HepG2 (cell line): ENCODE results near the gene BTD. TPM values are rescaled to one million over a fixed set of nuclear protein-coding genes. Genes with fewer than 3 reads are reported as not detected.

Source experiments
- CBX1 ChIP-seq: IDR thresholded peaks from one replicate; pipeline ENCODE4 v1.6.1; 2016; ENCODE audit warnings: antibody characterized with exemption, low read depth
- CBX5 ChIP-seq: sonication (generic); formaldehyde crosslinking; IDR thresholded peaks from 2 replicates; pipeline ENCODE4 v1.4.0; 2020; ENCODE audit warnings: missing genetic modification reagents, borderline replicate concordance
- DNMT1 ChIP-seq: sonication (generic); formaldehyde crosslinking; IDR thresholded peaks from 2 replicates; pipeline ENCODE4 v1.5.1; 2020; ENCODE audit warnings: mild to moderate bottlenecking, missing genetic modification reagents
- HCFC1 ChIP-seq: fragments of 150-350 bp; IDR thresholded peaks from 2 replicates; pipeline ENCODE4 v1.6.1; 2014; ENCODE audit warnings: low read depth, low read length
- JUNB ChIP-seq: sonication (generic); formaldehyde crosslinking; IDR thresholded peaks from 2 replicates; pipeline ENCODE4 v1.8.0; 2022; ENCODE audit warnings: missing genetic modification reagents, mild to moderate bottlenecking, borderline replicate concordance
- KLF13 ChIP-seq: sonication (generic); formaldehyde crosslinking; IDR thresholded peaks from 2 replicates; pipeline ENCODE4 v1.4.0; 2020; ENCODE audit warnings: mild to moderate bottlenecking, missing genetic modification reagents
- NR2C2 ChIP-seq: sonication (generic); formaldehyde crosslinking; IDR thresholded peaks from 2 replicates; pipeline ENCODE4 v1.4.0; 2020; ENCODE audit warnings: missing genetic modification reagents, mild to moderate bottlenecking, moderate library complexity, borderline replicate concordance
- PHF21A ChIP-seq: sonication (generic); formaldehyde crosslinking; IDR thresholded peaks from 2 replicates; pipeline ENCODE4 v1.5.0; 2020; ENCODE audit warnings: mild to moderate bottlenecking, missing genetic modification reagents
- PITX1 ChIP-seq: sonication (generic); formaldehyde crosslinking; IDR thresholded peaks from 2 replicates; pipeline ENCODE4 v1.5.1; 2020; ENCODE audit warnings: mild to moderate bottlenecking, missing genetic modification reagents
- SP140L ChIP-seq: sonication (generic); formaldehyde crosslinking; IDR thresholded peaks from 2 replicates; pipeline ENCODE4 v1.4.0; 2020; ENCODE audit warnings: missing genetic modification reagents, borderline replicate concordance
- SP5 ChIP-seq: IDR thresholded peaks from 2 replicates; pipeline ENCODE4 v1.6.1; 2016; ENCODE audit warnings: low read depth, borderline replicate concordance
- XBP1 ChIP-seq: sonication (generic); formaldehyde crosslinking; IDR thresholded peaks from 2 replicates; pipeline ENCODE4 v1.5.0; 2020; ENCODE audit warnings: missing genetic modification reagents
- ZKSCAN1 ChIP-seq: fragments of 150-350 bp; IDR thresholded peaks from 2 replicates; pipeline ENCODE4 v1.6.1; 2014; ENCODE audit warnings: low read length
- ZNF160 ChIP-seq: sonication (generic); formaldehyde crosslinking; IDR thresholded peaks from 2 replicates; pipeline ENCODE4 v1.8.0; 2022; ENCODE audit warnings: mild to moderate bottlenecking, inconsistent platforms, missing genetic modification reagents
- ZNF256 ChIP-seq: sonication (generic); formaldehyde crosslinking; conservative IDR thresholded peaks from 2 replicates; pipeline ENCODE4 v1.4.0; 2020; ENCODE audit warnings: missing genetic modification reagents
- ZNF720 ChIP-seq: sonication (generic); formaldehyde crosslinking; IDR thresholded peaks from 2 replicates; pipeline ENCODE4 v1.4.0; 2020; ENCODE audit warnings: missing genetic modification reagents
- ZNF75D ChIP-seq: sonication (generic); formaldehyde crosslinking; IDR thresholded peaks from 2 replicates; pipeline ENCODE4 v1.8.1; 2023; ENCODE audit warnings: missing genetic modification reagents, mild to moderate bottlenecking, borderline replicate concordance
- polyA plus RNA-seq, 8 experiments: library from polyadenylated mRNA; depleted of rRNA in 3 of 8; stranded (reverse) in 7 of 8; unstranded in 1 of 8; fragments of >200 nt; fragmentation: Illumina TruSeq in 4 of 8; extraction: Trizol in 4 of 8; gene quantifications; 2 replicates each; pipeline versions ENCODE4 v1.2.1 to v1.2.3, GENCODE V29; 2011 to 2016; ENCODE audit warnings: low read depth in 4 of 8, missing spikeins in 1 of 8, mixed read lengths in 1 of 8; ENCODE audit not compliant: insufficient read depth in 1 of 8
- total RNA-seq, 5 experiments: library from RNA; depleted of rRNA; stranded (reverse); fragments of >200 nt; fragmentation: Illumina TruSeq; extraction: Trizol; gene quantifications; 2 replicates each; pipeline ENCODE4 v1.2.3, GENCODE V29; 2016; ENCODE audit warnings: low read depth in 1 of 5
- TF ChIP-seq, protein P1 (sequence below): IDR thresholded peaks from 2 replicates; pipeline ENCODE4 v1.6.1; 2016; ENCODE audit warnings: missing compliant biosample characterization, missing genetic modification reagents, borderline replicate concordance
- TF ChIP-seq, protein P2 (sequence below): sonication (generic); formaldehyde crosslinking; conservative IDR thresholded peaks from 2 replicates; pipeline ENCODE4 v1.5.0; 2020; ENCODE audit warnings: missing genetic modification reagents
- TF ChIP-seq, protein P3 (sequence below): sonication (generic); formaldehyde crosslinking; IDR thresholded peaks from 2 replicates; pipeline ENCODE4 v1.4.0; 2020; ENCODE audit warnings: mild to moderate bottlenecking, missing genetic modification reagents
- TF ChIP-seq, protein P4 (sequence below): sonication (generic); formaldehyde crosslinking; IDR thresholded peaks from 2 replicates; pipeline ENCODE4 v1.8.0; 2022; ENCODE audit warnings: mild to moderate bottlenecking, missing genetic modification reagents; ENCODE audit not compliant: insufficient replicate concordance

BTD gene
- total and polyA plus RNA-seq, 2 of the 13 experiments (the other 11 are each of a cell fraction or from before 2014, with no cell fraction given), result 15.7 to 35.5 TPM

DNA sequence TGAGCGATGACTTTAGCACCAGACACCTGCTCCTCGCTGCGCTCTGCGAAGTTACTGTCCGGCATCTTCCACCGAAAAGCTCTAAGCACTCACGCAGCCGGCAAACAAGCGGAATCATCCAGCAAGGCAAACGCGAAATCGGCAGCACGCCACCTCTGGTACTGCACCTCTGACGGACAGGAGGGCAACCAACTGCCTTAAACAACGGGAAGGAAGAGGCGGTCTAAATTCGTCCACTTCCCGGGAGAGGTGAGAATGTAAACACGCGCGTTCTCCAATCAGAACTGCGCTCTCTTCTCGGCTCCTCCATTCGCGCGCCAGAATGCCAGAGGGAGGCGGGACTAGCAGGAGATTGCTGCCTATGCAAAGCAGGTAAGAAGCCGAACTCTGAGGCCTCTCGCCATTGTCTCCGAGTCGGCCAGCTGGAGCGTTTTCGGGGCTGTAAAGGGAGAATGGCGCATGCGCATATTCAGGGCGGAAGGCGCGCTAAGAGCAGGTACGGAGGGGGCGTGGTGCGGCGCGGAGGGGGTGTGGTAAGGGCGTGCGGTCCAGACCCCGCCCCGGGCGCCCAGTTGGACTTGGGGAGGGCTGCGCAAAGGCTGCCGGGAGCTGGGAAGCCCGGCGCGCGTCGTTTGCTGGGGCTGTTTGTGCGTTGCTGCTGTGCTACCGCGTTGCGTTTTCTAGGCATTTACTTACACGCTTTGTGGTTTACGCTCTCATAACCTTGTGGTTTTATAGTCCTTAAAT, at the start of gene BTD, which contains the start of gene HACL1 (continued):
- TF ChIP-seq, protein P1, sequence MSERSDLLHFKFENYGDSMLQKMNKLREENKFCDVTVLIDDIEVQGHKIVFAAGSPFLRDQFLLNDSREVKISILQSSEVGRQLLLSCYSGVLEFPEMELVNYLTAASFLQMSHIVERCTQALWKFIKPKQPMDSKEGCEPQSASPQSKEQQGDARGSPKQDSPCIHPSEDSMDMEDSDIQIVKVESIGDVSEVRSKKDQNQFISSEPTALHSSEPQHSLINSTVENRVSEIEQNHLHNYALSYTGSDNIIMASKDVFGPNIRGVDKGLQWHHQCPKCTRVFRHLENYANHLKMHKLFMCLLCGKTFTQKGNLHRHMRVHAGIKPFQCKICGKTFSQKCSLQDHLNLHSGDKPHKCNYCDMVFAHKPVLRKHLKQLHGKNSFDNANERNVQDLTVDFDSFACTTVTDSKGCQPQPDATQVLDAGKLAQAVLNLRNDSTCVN (CRISPR knock-in tag), result 0 out of 2 replicates have a peak, but pooled peaks have one; percentile 15
- TF ChIP-seq, protein P2, sequence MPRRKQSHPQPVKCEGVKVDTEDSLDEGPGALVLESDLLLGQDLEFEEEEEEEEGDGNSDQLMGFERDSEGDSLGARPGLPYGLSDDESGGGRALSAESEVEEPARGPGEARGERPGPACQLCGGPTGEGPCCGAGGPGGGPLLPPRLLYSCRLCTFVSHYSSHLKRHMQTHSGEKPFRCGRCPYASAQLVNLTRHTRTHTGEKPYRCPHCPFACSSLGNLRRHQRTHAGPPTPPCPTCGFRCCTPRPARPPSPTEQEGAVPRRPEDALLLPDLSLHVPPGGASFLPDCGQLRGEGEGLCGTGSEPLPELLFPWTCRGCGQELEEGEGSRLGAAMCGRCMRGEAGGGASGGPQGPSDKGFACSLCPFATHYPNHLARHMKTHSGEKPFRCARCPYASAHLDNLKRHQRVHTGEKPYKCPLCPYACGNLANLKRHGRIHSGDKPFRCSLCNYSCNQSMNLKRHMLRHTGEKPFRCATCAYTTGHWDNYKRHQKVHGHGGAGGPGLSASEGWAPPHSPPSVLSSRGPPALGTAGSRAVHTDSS (CRISPR knock-in tag), result no peak
- TF ChIP-seq ZNF160, result no peak
- TF ChIP-seq XBP1 (CRISPR knock-in tag), result no peak
- TF ChIP-seq, protein P3, sequence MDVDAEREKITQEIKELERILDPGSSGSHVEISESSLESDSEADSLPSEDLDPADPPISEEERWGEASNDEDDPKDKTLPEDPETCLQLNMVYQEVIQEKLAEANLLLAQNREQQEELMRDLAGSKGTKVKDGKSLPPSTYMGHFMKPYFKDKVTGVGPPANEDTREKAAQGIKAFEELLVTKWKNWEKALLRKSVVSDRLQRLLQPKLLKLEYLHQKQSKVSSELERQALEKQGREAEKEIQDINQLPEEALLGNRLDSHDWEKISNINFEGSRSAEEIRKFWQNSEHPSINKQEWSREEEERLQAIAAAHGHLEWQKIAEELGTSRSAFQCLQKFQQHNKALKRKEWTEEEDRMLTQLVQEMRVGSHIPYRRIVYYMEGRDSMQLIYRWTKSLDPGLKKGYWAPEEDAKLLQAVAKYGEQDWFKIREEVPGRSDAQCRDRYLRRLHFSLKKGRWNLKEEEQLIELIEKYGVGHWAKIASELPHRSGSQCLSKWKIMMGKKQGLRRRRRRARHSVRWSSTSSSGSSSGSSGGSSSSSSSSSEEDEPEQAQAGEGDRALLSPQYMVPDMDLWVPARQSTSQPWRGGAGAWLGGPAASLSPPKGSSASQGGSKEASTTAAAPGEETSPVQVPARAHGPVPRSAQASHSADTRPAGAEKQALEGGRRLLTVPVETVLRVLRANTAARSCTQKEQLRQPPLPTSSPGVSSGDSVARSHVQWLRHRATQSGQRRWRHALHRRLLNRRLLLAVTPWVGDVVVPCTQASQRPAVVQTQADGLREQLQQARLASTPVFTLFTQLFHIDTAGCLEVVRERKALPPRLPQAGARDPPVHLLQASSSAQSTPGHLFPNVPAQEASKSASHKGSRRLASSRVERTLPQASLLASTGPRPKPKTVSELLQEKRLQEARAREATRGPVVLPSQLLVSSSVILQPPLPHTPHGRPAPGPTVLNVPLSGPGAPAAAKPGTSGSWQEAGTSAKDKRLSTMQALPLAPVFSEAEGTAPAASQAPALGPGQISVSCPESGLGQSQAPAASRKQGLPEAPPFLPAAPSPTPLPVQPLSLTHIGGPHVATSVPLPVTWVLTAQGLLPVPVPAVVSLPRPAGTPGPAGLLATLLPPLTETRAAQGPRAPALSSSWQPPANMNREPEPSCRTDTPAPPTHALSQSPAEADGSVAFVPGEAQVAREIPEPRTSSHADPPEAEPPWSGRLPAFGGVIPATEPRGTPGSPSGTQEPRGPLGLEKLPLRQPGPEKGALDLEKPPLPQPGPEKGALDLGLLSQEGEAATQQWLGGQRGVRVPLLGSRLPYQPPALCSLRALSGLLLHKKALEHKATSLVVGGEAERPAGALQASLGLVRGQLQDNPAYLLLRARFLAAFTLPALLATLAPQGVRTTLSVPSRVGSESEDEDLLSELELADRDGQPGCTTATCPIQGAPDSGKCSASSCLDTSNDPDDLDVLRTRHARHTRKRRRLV (CRISPR knock-in tag), result peak; percentile 58
- no peak for TF ChIP-seq KLF13
- TF ChIP-seq, protein P4, sequence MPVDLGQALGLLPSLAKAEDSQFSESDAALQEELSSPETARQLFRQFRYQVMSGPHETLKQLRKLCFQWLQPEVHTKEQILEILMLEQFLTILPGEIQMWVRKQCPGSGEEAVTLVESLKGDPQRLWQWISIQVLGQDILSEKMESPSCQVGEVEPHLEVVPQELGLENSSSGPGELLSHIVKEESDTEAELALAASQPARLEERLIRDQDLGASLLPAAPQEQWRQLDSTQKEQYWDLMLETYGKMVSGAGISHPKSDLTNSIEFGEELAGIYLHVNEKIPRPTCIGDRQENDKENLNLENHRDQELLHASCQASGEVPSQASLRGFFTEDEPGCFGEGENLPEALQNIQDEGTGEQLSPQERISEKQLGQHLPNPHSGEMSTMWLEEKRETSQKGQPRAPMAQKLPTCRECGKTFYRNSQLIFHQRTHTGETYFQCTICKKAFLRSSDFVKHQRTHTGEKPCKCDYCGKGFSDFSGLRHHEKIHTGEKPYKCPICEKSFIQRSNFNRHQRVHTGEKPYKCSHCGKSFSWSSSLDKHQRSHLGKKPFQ, result peak; percentile 50
- TF ChIP-seq NR2C2, result peak; percentile 81
- TF ChIP-seq ZNF75D (CRISPR knock-in tag), result no peak
- peak; percentile 31; the same call in 1 of the 2 replicates for TF ChIP-seq CBX5 (CRISPR knock-in tag)
- TF ChIP-seq ZNF720 (CRISPR knock-in tag), result no peak
- TF ChIP-seq PITX1 (CRISPR knock-in tag), result peak; percentile 76; the same call in 1 of the 2 replicates
- peak; percentile 68; the same call in 1 of the 2 replicates for TF ChIP-seq SP5 (CRISPR knock-in tag)
- no peak for TF ChIP-seq ZKSCAN1
- TF ChIP-seq ZNF256 (CRISPR knock-in tag), result peak; percentile 82
- TF ChIP-seq JUNB (CRISPR knock-in tag), result no peak
- no peak; the same call in 1 of the 2 replicates for TF ChIP-seq DNMT1 (CRISPR knock-in tag)
- peak; percentile 61; the same call in 1 of the 2 replicates for TF ChIP-seq SP140L
- TF ChIP-seq PHF21A (CRISPR knock-in tag), result peak; percentile 76
- TF ChIP-seq CBX1, result peak; percentile 51
- peak; percentile 22; the same call in 1 of the 2 replicates for TF ChIP-seq HCFC1
